Endothelial cell (in vitro differentiated cells): ENCODE data around the gene MPST. TPM values are rescaled to one million over a fixed set of nuclear protein-coding genes. Genes with fewer than 3 reads are reported as not detected.

Source experiments
- DNase-seq: peaks from one replicate; pipeline ENCODE4 v3.0.0; 2021; ENCODE audit warnings: low spot score
- H3K27ac Mint-ChIP-seq: one replicate; pipeline ENCODE4 v1.8.0; 2021; ENCODE audit warnings: mixed read lengths, inconsistent platforms; ENCODE audit not compliant: unreplicated experiment
- H3K27me3 Mint-ChIP-seq: one replicate; pipeline ENCODE4 v1.8.0; 2021; ENCODE audit warnings: mild to moderate bottlenecking, moderate library complexity, mixed read lengths, inconsistent platforms; ENCODE audit not compliant: unreplicated experiment
- H3K36me3 Mint-ChIP-seq: one replicate; pipeline ENCODE4 v1.8.0; 2021; ENCODE audit warnings: mild to moderate bottlenecking, low read depth, mixed read lengths, inconsistent platforms; ENCODE audit not compliant: unreplicated experiment
- H3K4me1 Mint-ChIP-seq: one replicate; pipeline ENCODE4 v1.8.0; 2021; ENCODE audit warnings: mild to moderate bottlenecking, mixed read lengths, inconsistent platforms; ENCODE audit not compliant: unreplicated experiment
- H3K4me3 Mint-ChIP-seq: one replicate; pipeline ENCODE4 v1.8.0; 2021; ENCODE audit warnings: mild to moderate bottlenecking, mixed read lengths, inconsistent platforms; ENCODE audit not compliant: unreplicated experiment
- H3K9me3 Mint-ChIP-seq: one replicate; pipeline ENCODE4 v1.8.0; 2021; ENCODE audit warnings: mixed read lengths, inconsistent platforms; ENCODE audit not compliant: unreplicated experiment
- CTCF ChIP-seq: fragments of 200-600 bp; sonication (generic); IDR thresholded peaks from one replicate; pipeline ENCODE4 v1.5.0; 2021; ENCODE audit warnings: antibody characterized with exemption; ENCODE audit not compliant: unreplicated experiment
- total RNA-seq: library from RNA; stranded (reverse); fragmentation: NEBNext Ultra II Directional; extraction: Animal tissue kit (Norgen Biotek cat#: 25700); gene quantifications from one replicate; pipeline ENCODE4 v1.2.1, GENCODE V29; 2021; ENCODE audit not compliant: unreplicated experiment

MPST gene
- total RNA-seq, 1 donor from 2014 or later, result 78.7 TPM

- TF ChIP-seq CTCF, result no peak
- no peaks in the 10 kb centered on the region for H3K36me3 Mint-ChIP-seq
- no peak overlapping the region for H3K27ac Mint-ChIP-seq
- peaks cover 5% of the 10 kb centered on the region for H3K4me1 Mint-ChIP-seq
- no peak overlapping the region for H3K4me3 Mint-ChIP-seq
- no peaks in the 10 kb centered on the region for H3K9me3 Mint-ChIP-seq
- H3K27me3 Mint-ChIP-seq, result no peaks in the 10 kb centered on the region
- DNase-seq, result no peak
Measured at GRCh38 chr22:36991206-36991605, 28.3 kb upstream of the MPST start.

- TF ChIP-seq CTCF, result no peak
- Mint-ChIP-seq H3K4me3 (no peak overlapping the region), H3K4me1 (no peaks in the 10 kb centered on the region), H3K27ac (no peak overlapping the region), H3K9me3 (no peaks in the 10 kb centered on the region), H3K36me3 (peaks cover 3% of the 10 kb centered on the region), H3K27me3 (peaks cover 5% of the 10 kb centered on the region)
- DNase-seq, result no peak
Measured at GRCh38 chr22:36997746-36998145, 21.8 kb upstream of the MPST start.

GRCh38 chr22:36998620-36999351, 20.8 kb upstream of the MPST start:
- TF ChIP-seq CTCF, result no peak
- Mint-ChIP-seq H3K36me3 (peaks cover 3% of the 10 kb centered on the region), H3K4me3 (no peak overlapping the region), H3K9me3 (no peaks in the 10 kb centered on the region), H3K27ac (no peak overlapping the region), H3K27me3 (peaks cover 5% of the 10 kb centered on the region), H3K4me1 (no peaks in the 10 kb centered on the region)
- no peak for DNase-seq

- no peak overlapping the region for H3K27ac Mint-ChIP-seq
- H3K36me3 Mint-ChIP-seq, result peaks cover 3% of the 10 kb centered on the region
- H3K4me1 Mint-ChIP-seq, result no peaks in the 10 kb centered on the region
- H3K4me3 Mint-ChIP-seq, result no peak overlapping the region
- TF ChIP-seq CTCF, result no peak
- no peaks in the 10 kb centered on the region for H3K9me3 Mint-ChIP-seq
- DNase-seq, result no peak
- H3K27me3 Mint-ChIP-seq, result peaks cover 5% of the 10 kb centered on the region
Measured at GRCh38 chr22:36999463-36999862, 20.1 kb upstream of the MPST start.

- Mint-ChIP-seq H3K27me3 (peaks cover 5% of the 10 kb centered on the region), H3K4me1 (peaks cover 2% of the 10 kb centered on the region), H3K36me3 (peaks cover 3% of the 10 kb centered on the region), H3K27ac (no peak overlapping the region), H3K4me3 (no peak overlapping the region), H3K9me3 (no peaks in the 10 kb centered on the region)
- no peak for DNase-seq
- TF ChIP-seq CTCF, result no peak
Measured at GRCh38 chr22:37000676-37001534, 18.6 kb upstream of the MPST start.
